Glomerular endothelial cell (primary cell): ENCODE measurements around the gene SLC4A11. TPM values are rescaled to one million over a fixed set of nuclear protein-coding genes. Genes with fewer than 3 reads are reported as not detected.
"Not testable (repeated sequence)": the region's sequence is repeated elsewhere in the genome, so short reads cannot be mapped to it uniquely, and the experiment has no call there.

Experiments
- DNase-seq: peaks from one replicate; pipeline ENCODE4 v3.0.0-alpha.2; 2011; ENCODE audit warnings: low read depth, low spot score; ENCODE audit errors: extremely low read depth
- total RNA-seq: library from RNA; depleted of rRNA; stranded (reverse); fragments of >200 nt; gene quantifications from 2 replicates; pipeline ENCODE4 v1.2.3, GENCODE V29; 2015

Gene SLC4A11
- total RNA-seq, 1 donor from 2014 or later = 11.3 TPM

GRCh38 chr20:3229158-3229557 is 9.8 kb downstream of the SLC4A11 start:
- DNase-seq = no peak

GRCh38 chr20:3228750-3229032 is 10.3 kb downstream of the SLC4A11 start:
- no peak for DNase-seq

- no peak for DNase-seq
Observed at GRCh38 chr20:3227936-3228749, 10.8 kb downstream of the SLC4A11 start.

GRCh38 chr20:3227506-3227905 is 11.5 kb downstream of the SLC4A11 start:
- no peak for DNase-seq

GRCh38 chr20:3226864-3227263 is 12.1 kb downstream of the SLC4A11 start:
- no peak for DNase-seq

- DNase-seq = no peak
Observed at GRCh38 chr20:3226093-3226492, 12.9 kb downstream of the SLC4A11 start.

- no peak for DNase-seq
Observed at GRCh38 chr20:3224681-3225421, 14.1 kb downstream of the SLC4A11 start.

GRCh38 chr20:3223994-3224680 is 14.9 kb downstream of the SLC4A11 start:
- no peak for DNase-seq

GRCh38 chr20:3223651-3223993 is 15.4 kb downstream of the SLC4A11 start:
- DNase-seq = no peak

- DNase-seq = no peak
Observed at GRCh38 chr20:3222635-3223600, 16.1 kb downstream of the SLC4A11 start.

GRCh38 chr20:3221398-3222226 is 17.4 kb downstream of the SLC4A11 start:
- DNase-seq = no peak

- no peak for DNase-seq
Observed at GRCh38 chr20:3218307-3218988, 20.5 kb downstream of the SLC4A11 start.

- DNase-seq = not testable (repeated sequence)
Observed at GRCh38 chr20:3215359-3215917, 23.6 kb downstream of the SLC4A11 start.

- no peak for DNase-seq
Observed at GRCh38 chr20:3213226-3213625, 25.8 kb downstream of the SLC4A11 start.

GRCh38 chr20:3210346-3210745 is 28.6 kb downstream of the SLC4A11 start:
- no peak for DNase-seq

- no peak for DNase-seq
Observed at GRCh38 chr20:3209946-3210317, 29.1 kb downstream of the SLC4A11 start.

GRCh38 chr20:3209257-3209945 is 29.6 kb downstream of the SLC4A11 start, which contains the start of gene ITPA:
Gene ITPA, plus strand, starts transcription at chr20:3209498. Its CDS starts 54 bp downstream, at chr20:3209552.
- no peak for DNase-seq

- no peak for DNase-seq
Observed at GRCh38 chr20:3208786-3209256, 30.2 kb downstream of the SLC4A11 start.
